Aorta (tissue), 5 donors: ENCODE results near the gene RNF208. TPM values are rescaled to one million over a fixed set of nuclear protein-coding genes. Genes with fewer than 3 reads are reported as not detected.

Experiments used
- ATAC-seq: fragments of 200-7000 bp; cut with Tn5 transposase; one replicate; pipeline ENCODE4 v1.9.1; 2022; ENCODE audit warnings: moderate library complexity; ENCODE audit not compliant: low FRiP score
- DNase-seq, 2 donors: peaks; one replicate each; pipeline ENCODE4 v3.0.0-alpha.2; 2020
- H3K27ac ChIP-seq, 2 donors: one replicate each; pipeline ENCODE4 v1.5.1; 2013; ENCODE audit warnings: low read length in 2 of 2, mild to moderate bottlenecking in 2 of 2, moderate library complexity in 2 of 2, control low read depth in 1 of 2, inconsistent platforms in 1 of 2, low read depth in 1 of 2
- H3K27me3 ChIP-seq, 2 donors: one replicate each; pipeline ENCODE4 v1.6.1; 2013; ENCODE audit warnings: control low read depth in 1 of 2, low read length in 1 of 2, mild to moderate bottlenecking in 1 of 2, moderate library complexity in 1 of 2; ENCODE audit not compliant: insufficient read depth in 2 of 2, control insufficient read depth in 1 of 2
- H3K36me3 ChIP-seq, 2 donors: one replicate each; pipeline ENCODE4 v1.6.1; 2013; ENCODE audit warnings: control low read depth in 1 of 2, low read length in 1 of 2, mild to moderate bottlenecking in 1 of 2; ENCODE audit not compliant: insufficient read depth in 2 of 2, control insufficient read depth in 1 of 2
- H3K4me1 ChIP-seq, 2 donors: one replicate each; pipeline ENCODE4 v1.6.1; 2013; ENCODE audit warnings: low read length in 2 of 2, control low read depth in 1 of 2, mild to moderate bottlenecking in 1 of 2, moderate library complexity in 1 of 2; ENCODE audit not compliant: insufficient read depth in 2 of 2, control insufficient read depth in 1 of 2
- H3K4me3 ChIP-seq, 2 donors: one replicate each; pipeline ENCODE4 v1.5.1; 2013; ENCODE audit warnings: low read length in 2 of 2, control low read depth in 1 of 2, mild to moderate bottlenecking in 1 of 2
- H3K9me3 ChIP-seq: one replicate; pipeline ENCODE4 v1.6.1; 2013; ENCODE audit warnings: mild to moderate bottlenecking, low read length; ENCODE audit not compliant: control insufficient read depth
- WGBS, 2 donors: extraction: QIAGEN DNeasy Blood & Tissue Kit; methylation state at CpG; one replicate each; pipeline ENCODE4 v1.1.7; 2013; 5-methylcytosine and 5-hydroxymethylcytosine counted together
- intact Hi-C, 2 donors: fragments of 100-400 bp; cut with DNase I; formaldehyde crosslinking; loops; one replicate each; pipeline versions ENCODE4 v1.14.2 to v1.15.0; 2022
- polyA plus RNA-seq, 2 donors: library from polyadenylated mRNA; stranded (reverse); fragments of 200-250 nt; gene quantifications; one replicate each; pipeline ENCODE4 v1.2.3, GENCODE V29; 2013
- total RNA-seq, 2 donors: library from RNA; stranded (reverse); fragmentation: NEBNext Ultra II Directional; extraction: Animal tissue kit (Norgen Biotek cat#: 25700); gene quantifications; one replicate each; pipeline ENCODE4 v1.2.1, GENCODE V29; 2021
- donor health status: healthy with polysubstance abuse.
- donor health status: Bipolar disorder and iron deficiency.
- donor health status: DM: no; HTN: no; CAD: no.
- donor health status: DM: no; HTN: no; CAD: no.
- donor health status: DM: yes; HTN: yes; CAD: no.

RNF208 gene
- total and polyA plus RNA-seq, 4 donors, result 2.2 to 11.8 (median 3.1) TPM

DNA sequence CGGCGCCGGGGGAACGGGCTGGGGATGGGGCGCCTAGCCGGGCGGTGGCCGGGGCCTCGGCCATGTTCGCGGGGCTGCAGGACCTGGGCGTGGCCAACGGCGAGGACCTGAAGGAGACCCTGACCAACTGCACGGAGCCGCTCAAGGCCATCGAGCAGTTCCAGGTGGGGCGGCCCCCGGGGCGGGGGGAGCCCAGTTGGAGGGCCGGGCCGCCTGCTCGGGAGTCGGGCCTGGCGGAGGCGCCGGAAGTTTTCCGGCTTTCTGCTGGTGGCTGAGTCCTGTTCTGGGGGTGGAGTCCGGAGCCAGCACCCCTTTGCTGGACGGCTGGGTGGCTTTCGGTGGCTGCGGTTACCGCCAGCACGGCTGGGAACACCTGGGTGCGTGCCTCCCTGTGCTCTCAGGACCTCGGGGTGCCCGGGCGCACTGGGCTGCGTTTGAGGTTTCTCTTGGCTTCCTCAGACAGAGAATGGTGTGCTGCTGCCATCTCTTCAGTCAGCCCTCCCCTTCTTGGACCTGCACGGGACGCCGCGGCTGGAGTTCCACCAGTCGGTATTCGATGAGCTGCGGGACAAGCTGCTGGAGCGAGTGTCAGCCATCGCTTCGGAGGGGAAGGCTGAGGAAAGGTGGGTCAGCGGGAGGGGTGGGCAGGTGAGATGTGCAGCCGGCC lies 33.5 kb upstream of the RNF208 start:
- peak; percentile 19 for ATAC-seq
- Histone ChIP-seq H3K9me3 (no peaks in the 10 kb centered on the region), H3K4me3 (peak overlapping the region; percentile 87 to 89), H3K27ac (peak overlapping the region in 1 of 2 donors; percentile 10), H3K36me3 (no peaks in the 10 kb centered on the region), H3K4me1 (no peaks in the 10 kb centered on the region), H3K27me3 (no peaks in the 10 kb centered on the region)
- intact Hi-C loops, result loop anchor here in 1 of 2 donors (2.0 kb wide), 1 partner anchor 15 kb away; the partner anchor contains the start of gene TUBB4B
- WGBS, 2 donors, result 2 to 4% methylated on average over 41 to 51 of the region's 51 CpGs
- DNase-seq, result peak in 1 of 2 donors; percentile 86

DNA sequence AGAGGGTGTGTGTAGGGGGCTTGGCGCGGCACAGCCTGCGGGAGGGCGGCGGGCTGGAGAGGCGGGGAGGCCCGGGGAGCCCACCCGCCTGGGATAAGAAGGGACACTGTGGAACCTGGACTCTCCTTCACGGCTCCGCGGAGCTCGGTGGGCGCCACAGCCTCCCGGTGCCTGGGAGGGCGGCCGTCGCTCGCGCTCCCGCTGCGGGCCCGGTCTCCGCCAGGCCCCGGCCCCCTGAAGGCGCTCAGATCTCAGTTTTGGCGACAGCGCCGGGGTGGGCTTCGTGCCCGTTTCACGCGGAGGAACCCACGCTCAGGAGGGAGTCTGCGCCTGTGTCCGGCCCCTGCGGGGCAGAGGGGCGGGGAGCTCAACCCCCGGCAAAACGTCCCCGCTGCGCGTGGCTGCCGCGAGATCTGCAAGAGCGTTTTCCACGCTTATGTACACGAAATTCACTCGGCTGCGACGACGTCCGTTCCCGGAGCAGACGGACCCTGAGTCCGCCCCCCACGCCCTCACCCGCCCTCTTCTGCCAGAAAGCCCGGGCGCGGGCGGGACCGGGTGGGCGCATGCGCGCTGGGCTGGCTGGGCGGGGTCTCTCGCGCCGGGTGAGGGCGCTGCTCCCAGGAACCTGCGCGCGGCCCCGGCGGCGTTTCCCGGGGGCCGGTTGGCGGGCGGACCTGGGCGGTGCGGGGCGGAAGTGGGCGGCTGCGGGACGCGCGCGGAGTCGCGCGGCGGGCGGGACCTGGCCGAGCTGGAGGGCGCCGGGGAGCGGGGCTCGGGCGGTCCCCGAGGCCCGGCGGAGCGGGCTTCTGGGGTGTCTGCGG lies 32.8 kb upstream of the RNF208 start, which contains the start of gene NELFB:
Gene NELFB (plus strand): TSS at position 704 of the 824 bp plus-strand sequence.
- ATAC-seq (peak; percentile 90), DNase-seq (peak; percentile 95 to 99)
- H3K27ac ChIP-seq, result peak within 1 kb of the TSS in 1 of 2 donors; percentile 10
- H3K27me3 ChIP-seq, result no peaks in the 10 kb centered on the region
- WGBS, 2 donors, result 1% methylated on average over 56 to 105 of the region's 105 CpGs
- intact Hi-C loops, result loop anchor here in 1 of 2 donors (2.0 kb wide), 1 partner anchor 14 kb away; the partner anchor contains the start of gene TUBB4B
- no peaks in the 10 kb centered on the region for H3K36me3 ChIP-seq
- H3K4me3 ChIP-seq, result peak within 1 kb of the TSS; percentile 87 to 89
- H3K9me3 ChIP-seq, result no peaks in the 10 kb centered on the region
- H3K4me1 ChIP-seq, result no peaks in the 10 kb centered on the region

- intact Hi-C loops, result loop anchor here in 1 of 2 donors (2.0 kb wide), 1 partner anchor 13 kb away; the partner anchor contains the start of gene TUBB4B
Observed at GRCh38 chr9:137253717-137254623, 31.9 kb upstream of the RNF208 start.

DNA sequence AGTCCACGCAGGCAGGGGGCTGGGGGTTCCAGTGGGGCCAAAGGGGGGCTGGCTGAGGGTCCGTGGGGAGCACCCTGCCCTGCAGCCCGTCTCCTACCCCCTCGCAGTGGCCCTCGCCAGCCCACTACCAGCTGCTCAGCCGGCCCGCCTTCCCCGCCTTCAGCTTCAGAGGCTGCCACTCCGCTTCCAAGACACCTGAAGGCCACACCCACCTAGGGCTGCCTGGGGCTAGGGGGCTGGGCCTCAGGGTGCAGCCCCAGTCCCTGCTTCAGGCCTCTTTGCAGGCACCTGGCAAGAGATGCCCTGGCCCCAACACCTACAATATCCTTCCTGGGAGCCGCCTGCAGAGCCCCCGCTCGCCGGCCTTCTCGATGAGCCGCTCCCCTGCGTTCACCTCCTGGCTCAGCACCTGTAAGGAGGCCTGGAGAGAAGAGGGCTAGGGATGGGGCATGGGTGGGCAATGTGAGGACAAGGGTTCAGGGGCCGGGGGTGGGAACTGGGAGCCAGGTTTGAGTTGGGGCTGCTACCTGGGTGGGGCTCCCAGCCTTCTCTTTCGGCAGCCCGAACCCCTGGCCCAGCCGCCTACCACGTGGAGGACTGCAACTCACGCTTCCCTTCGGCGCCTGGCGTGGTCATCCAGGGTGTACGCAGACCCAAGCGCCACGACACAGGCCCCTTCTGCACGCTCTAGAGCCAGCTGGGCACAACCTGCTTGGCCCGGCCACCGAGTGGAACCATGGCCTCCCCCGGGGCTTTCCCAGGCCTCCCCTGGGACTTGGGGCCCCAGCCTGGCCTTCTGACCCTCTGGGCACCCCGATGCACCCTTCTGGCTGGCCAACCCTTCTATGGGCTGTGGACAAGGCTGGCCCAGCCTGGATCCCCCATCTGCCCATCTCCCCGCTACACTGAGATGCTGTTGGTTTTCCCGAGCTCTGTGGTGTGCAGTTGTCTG lies 30.8 kb upstream of the RNF208 start:
- intact Hi-C loops, result no loop called here
- DNase-seq, result no peak

More at GRCh38 chr9:137253717-137254623, 31.9 kb upstream of the RNF208 start:
- Histone ChIP-seq H3K27me3 (no peaks in the 10 kb centered on the region), H3K9me3 (no peaks in the 10 kb centered on the region), H3K27ac (no peak overlapping the region), H3K4me1 (no peaks in the 10 kb centered on the region), H3K4me3 (peak overlapping the region; percentile 20 to 49), H3K36me3 (no peaks in the 10 kb centered on the region)
- DNase-seq (no peak), ATAC-seq (no peak)
- WGBS, 2 donors, result 56 to 57% methylated on average over 21 of the region's 21 CpGs

DNA sequence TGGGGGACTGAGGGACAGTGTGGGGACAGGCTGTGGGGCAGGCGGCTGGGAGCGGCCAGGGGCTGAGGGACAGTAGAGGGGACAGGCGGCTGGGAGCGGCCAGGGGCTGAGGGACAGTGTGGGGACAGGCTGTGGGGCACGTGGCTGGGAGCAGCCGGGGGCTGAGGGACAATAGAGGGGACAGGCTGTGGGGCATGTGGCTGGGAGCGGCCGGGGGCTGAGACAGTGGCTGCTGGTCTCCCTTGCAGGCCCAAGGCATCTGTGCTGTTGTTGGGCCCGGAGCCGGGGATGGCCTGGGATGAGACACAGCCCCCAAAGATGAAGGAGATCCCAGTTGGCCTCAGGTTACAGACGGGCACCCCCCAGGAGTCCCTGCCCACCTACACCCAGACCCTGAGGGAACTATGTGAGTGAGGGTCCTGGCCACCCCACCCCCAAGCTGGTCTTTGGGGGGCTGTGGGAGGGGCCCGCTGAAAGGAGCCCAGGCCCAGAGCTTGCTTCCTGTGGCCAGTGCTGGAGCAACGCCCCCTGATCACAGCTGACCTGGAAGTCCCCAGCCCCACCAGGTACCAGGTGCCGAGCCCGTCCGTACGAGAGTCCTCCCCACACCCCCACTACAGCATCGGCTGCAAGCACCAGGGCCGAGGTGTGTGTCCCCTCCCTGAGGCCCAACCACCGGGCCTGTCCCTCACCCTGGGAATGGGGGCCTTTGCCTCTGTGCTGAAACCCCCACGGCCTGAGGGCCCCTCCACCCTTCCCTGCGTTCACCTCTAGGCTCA lies 29.6 kb upstream of the RNF208 start:
- H3K36me3 ChIP-seq, result no peaks in the 10 kb centered on the region
- no peak for DNase-seq
- ATAC-seq, result no peak
- H3K9me3 ChIP-seq, result no peaks in the 10 kb centered on the region
- no peaks in the 10 kb centered on the region for H3K4me1 ChIP-seq
- intact Hi-C loops, result no loop called here
- H3K27me3 ChIP-seq, result no peaks in the 10 kb centered on the region
- H3K27ac ChIP-seq, result no peak overlapping the region
- no peak overlapping the region for H3K4me3 ChIP-seq
- WGBS, 2 donors, result 81 to 86% methylated on average over 20 to 22 of the region's 22 CpGs

More for the DNA sequence above, 30.8 kb upstream of the RNF208 start:
- Histone ChIP-seq H3K36me3 (no peaks in the 10 kb centered on the region), H3K4me3 (no peak overlapping the region), H3K9me3 (no peaks in the 10 kb centered on the region), H3K4me1 (no peaks in the 10 kb centered on the region), H3K27ac (no peak overlapping the region), H3K27me3 (no peaks in the 10 kb centered on the region)
- ATAC-seq, result no peak
- WGBS, 2 donors, result 93% methylated on average over 29 to 35 of the region's 35 CpGs

GRCh38 chr9:137251194-137251461 lies 29.1 kb upstream of the RNF208 start, which contains the start of gene STPG3:
Gene STPG3, plus strand, starts transcription at chr9:137251286. Its CDS starts 1 bp downstream, at chr9:137251287.
- intact Hi-C loops, result no loop called here
- H3K4me3 ChIP-seq, result no peak within 1 kb of the TSS
- no peak within 1 kb of the TSS for H3K27ac ChIP-seq
- no peaks in the 10 kb centered on the region for H3K4me1 ChIP-seq
- no peak for ATAC-seq
- WGBS, 2 donors, result 25 to 56% methylated on average over 2 to 4 of the region's 4 CpGs
- H3K9me3 ChIP-seq, result no peaks in the 10 kb centered on the region
- no peaks in the 10 kb centered on the region for H3K36me3 ChIP-seq
- H3K27me3 ChIP-seq, result no peaks in the 10 kb centered on the region
- no peak for DNase-seq
